GM23248 (cell line): ENCODE results near the gene TMCC1. TPM values are rescaled to one million over a fixed set of nuclear protein-coding genes. Genes with fewer than 3 reads are reported as not detected.

ENCODE experiments used
- DNase-seq: peaks from one replicate; pipeline ENCODE4 v3.0.0-alpha.2; 2015
- H2AFZ ChIP-seq: fragments of 200-600 bp; sonication (generic); 2 replicates; pipeline ENCODE4 v1.6.1; 2016; ENCODE audit warnings: antibody characterized with exemption
- H3F3A ChIP-seq: fragments of 200-600 bp; sonication (generic); 2 replicates; pipeline ENCODE4 v1.6.1; 2016; ENCODE audit warnings: mild to moderate bottlenecking, antibody characterized with exemption, mixed run types; ENCODE audit not compliant: insufficient read depth
- H3K27ac ChIP-seq: fragments of 200-600 bp; sonication (generic); 2 replicates; pipeline ENCODE4 v1.5.1; 2016; ENCODE audit warnings: mild to moderate bottlenecking
- H3K27me3 ChIP-seq: fragments of 200-600 bp; sonication (generic); replicated peaks from 2 replicates; pipeline ENCODE4 v1.6.1; 2016; ENCODE audit warnings: mild to moderate bottlenecking; ENCODE audit not compliant: insufficient read depth
- H3K36me3 ChIP-seq: fragments of 200-600 bp; sonication (generic); 2 replicates; pipeline ENCODE4 v1.6.1; 2016; ENCODE audit warnings: low read depth, mild to moderate bottlenecking
- H3K4me1 ChIP-seq: fragments of 200-600 bp; sonication (generic); 2 replicates; pipeline ENCODE4 v1.6.1; 2016; ENCODE audit warnings: mild to moderate bottlenecking; ENCODE audit not compliant: insufficient read depth
- H3K4me2 ChIP-seq: fragments of 200-600 bp; sonication (generic); one replicate; pipeline ENCODE4 v1.6.1; 2016; ENCODE audit warnings: mild to moderate bottlenecking; ENCODE audit not compliant: unreplicated experiment
- H3K4me3 ChIP-seq: fragments of 200-600 bp; sonication (generic); 2 replicates; pipeline ENCODE4 v1.5.1; 2016; ENCODE audit warnings: mild to moderate bottlenecking
- H3K79me2 ChIP-seq: fragments of 200-600 bp; sonication (generic); 2 replicates; pipeline ENCODE4 v1.6.1; 2016; ENCODE audit warnings: mild to moderate bottlenecking; ENCODE audit not compliant: insufficient read depth
- H3K9ac ChIP-seq: fragments of 200-600 bp; sonication (generic); 2 replicates; pipeline ENCODE4 v1.6.1; 2016; ENCODE audit warnings: mild to moderate bottlenecking
- H3K9me2 ChIP-seq: fragments of 200-600 bp; sonication (generic); 2 replicates; pipeline ENCODE4 v1.6.1; 2016; ENCODE audit warnings: mixed run types, mild to moderate bottlenecking, moderate library complexity; ENCODE audit not compliant: insufficient read depth
- H3K9me3 ChIP-seq: fragments of 200-600 bp; sonication (generic); one replicate; pipeline ENCODE4 v1.6.1; 2017; ENCODE audit warnings: low read depth
- H4K20me1 ChIP-seq: fragments of 200-600 bp; sonication (generic); 2 replicates; pipeline ENCODE4 v1.6.0; 2016; ENCODE audit not compliant: insufficient read depth
- EZH2 ChIP-seq: fragments of 200-600 bp; sonication (generic); IDR thresholded peaks from 2 replicates; pipeline ENCODE4 v1.6.1; 2018; ENCODE audit warnings: antibody characterized with exemption, mild to moderate bottlenecking; ENCODE audit not compliant: insufficient read depth, poor library complexity, severe bottlenecking
- EZH2phosphoT487 ChIP-seq: fragments of 200-600 bp; sonication (generic); IDR thresholded peaks from 2 replicates; pipeline ENCODE4 v1.6.1; 2018; ENCODE audit warnings: antibody characterized with exemption, moderate library complexity, mild to moderate bottlenecking, low read depth; ENCODE audit not compliant: insufficient read depth
- WGBS, 2 experiments: methylation state at CpG; one replicate each; pipeline ENCODE4 v1.1.6; 2015 to 2017; ENCODE audit warnings: low lambda C conversion rate in 2 of 2, low coverage in 1 of 2; ENCODE audit errors: missing lambda C conversion rate in 2 of 2; 5-methylcytosine and 5-hydroxymethylcytosine counted together
- in situ Hi-C: fragments of 300-500 bp; cut with MboI; formaldehyde crosslinking; loops from 2 replicates; pipeline ENCODE4 v1.15.0; 2020
- polyA plus RNA-seq: library from polyadenylated mRNA; unstranded; fragments of >200 nt; fragmentation: Nextera tagmentation; extraction: Ambion mirVana; gene quantifications from 2 replicates; pipeline ENCODE4 v1.2.1, GENCODE V29; 2016
- total RNA-seq: library from RNA; depleted of rRNA; stranded (reverse); fragments of >200 nt; shearing (Covaris generic); gene quantifications from 2 replicates; pipeline ENCODE4 v1.2.3, GENCODE V29; 2014

The TMCC1 gene
- total and polyA plus RNA-seq, 2 experiments from 2014 or later, result 4.0 to 11.1 TPM

DNA sequence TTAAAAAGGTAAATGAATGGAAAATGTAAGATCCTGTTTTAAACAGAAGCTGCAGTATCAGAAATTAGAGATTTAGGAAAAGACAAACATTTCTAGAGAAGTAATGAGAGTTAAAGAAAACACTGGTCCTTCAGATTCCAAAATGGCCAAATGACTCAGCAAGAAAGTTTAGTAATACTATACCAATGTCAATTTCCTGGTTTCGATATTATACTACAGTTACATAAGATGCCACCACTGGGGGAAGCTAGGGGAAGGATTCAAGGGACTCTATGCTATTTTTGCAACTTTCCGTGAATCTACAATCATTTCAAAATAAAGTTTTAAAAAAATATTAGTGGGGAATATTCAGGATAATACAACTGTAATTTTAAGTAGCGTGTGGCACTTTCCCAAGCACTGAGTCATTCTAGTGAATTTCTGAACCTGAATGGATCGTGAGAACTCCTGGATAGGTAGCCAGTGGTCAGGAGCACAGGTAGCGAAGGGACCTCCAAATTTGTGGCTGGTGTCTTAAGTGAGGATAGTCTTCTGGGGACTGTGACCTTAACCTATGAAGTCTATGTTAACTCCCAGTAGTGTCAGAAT is 37.6 kb downstream of the TMCC1 start:
- Histone ChIP-seq H3K79me2 (peaks cover 74% of the 10 kb centered on the region), H3K9me3 (no peaks in the 10 kb centered on the region), H3K36me3 (0 out of 2 replicates have a peak, but pooled peaks cover 4% of the 10 kb centered on the region), H3K27ac (peak overlapping the region; percentile 84), H3K4me2 (peak overlapping the region; percentile 75), H3K4me3 (no peak overlapping the region), H3K27me3 (no peaks in the 10 kb centered on the region), H4K20me1 (no peaks in the 10 kb centered on the region), H3K9me2 (no peaks in the 10 kb centered on the region; the same call in 1 of the 2 replicates), H3K9ac (peak overlapping the region; percentile 47), H3K4me1 (peaks cover 19% of the 10 kb centered on the region), H2AFZ (no peak overlapping the region), H3F3A (peaks cover 24% of the 10 kb centered on the region)
- TF ChIP-seq EZH2 (no peak), EZH2phosphoT487 (no peak)
- WGBS, 2 experiments, result 68% methylated on average over 5 of the region's 5 CpGs
- DNase-seq, result peak; percentile 81
- in situ Hi-C loops, result no loop called here

DNA sequence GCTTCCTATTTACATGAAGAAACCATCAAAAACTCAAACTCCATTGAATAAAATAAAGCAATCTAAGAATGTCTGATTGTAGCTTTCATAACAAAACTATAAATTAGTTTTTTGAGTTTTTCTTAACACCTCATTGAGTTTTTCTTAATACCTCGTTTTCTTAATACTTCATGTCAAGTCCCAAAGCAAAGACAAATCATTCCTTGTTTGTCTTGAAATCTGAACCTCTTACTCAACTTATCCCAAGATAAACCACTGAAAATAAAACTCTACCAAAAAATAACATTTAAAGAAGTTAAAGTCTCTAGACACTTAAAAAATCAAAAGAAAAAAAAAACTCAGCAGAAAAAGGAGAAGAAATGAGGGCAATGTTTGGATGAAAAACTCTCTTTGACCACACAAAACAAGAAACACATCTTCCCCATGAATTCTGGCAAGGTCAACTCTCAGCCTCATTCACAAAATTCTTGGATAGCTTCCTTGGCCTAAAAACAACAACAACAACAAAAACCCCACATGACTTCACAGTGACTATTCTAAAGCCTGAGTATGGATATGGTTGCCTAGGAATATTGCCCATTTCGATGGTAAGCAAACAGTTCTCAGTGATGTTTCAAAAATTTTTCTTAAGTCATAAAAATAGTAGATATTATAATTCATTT is 38.2 kb downstream of the TMCC1 start:
- peak overlapping the region; percentile 75 for H3K4me2 ChIP-seq
- H3K9me3 ChIP-seq, result no peaks in the 10 kb centered on the region
- H3F3A ChIP-seq, result peaks cover 24% of the 10 kb centered on the region
- 0 out of 2 replicates have a peak, but pooled peaks cover 4% of the 10 kb centered on the region for H3K36me3 ChIP-seq
- H2AFZ ChIP-seq, result no peak overlapping the region
- H3K9ac ChIP-seq, result peak overlapping the region; percentile 47
- H3K79me2 ChIP-seq, result peaks cover 73% of the 10 kb centered on the region
- WGBS, 2 experiments, result 25 to 36% methylated on average over 2 of the region's 2 CpGs
- H3K9me2 ChIP-seq, result no peaks in the 10 kb centered on the region; the same call in 1 of the 2 replicates
- 0 out of 2 replicates have a peak overlapping the region, but pooled peaks have one; percentile 20 for H3K4me3 ChIP-seq
- TF ChIP-seq EZH2phosphoT487, result no peak
- no peak for TF ChIP-seq EZH2
- DNase-seq, result peak; percentile 77
- no peaks in the 10 kb centered on the region for H4K20me1 ChIP-seq
- H3K27ac ChIP-seq, result peak overlapping the region; percentile 84
- H3K4me1 ChIP-seq, result peaks cover 19% of the 10 kb centered on the region
- H3K27me3 ChIP-seq, result no peaks in the 10 kb centered on the region
- in situ Hi-C loops, result no loop called here

DNA sequence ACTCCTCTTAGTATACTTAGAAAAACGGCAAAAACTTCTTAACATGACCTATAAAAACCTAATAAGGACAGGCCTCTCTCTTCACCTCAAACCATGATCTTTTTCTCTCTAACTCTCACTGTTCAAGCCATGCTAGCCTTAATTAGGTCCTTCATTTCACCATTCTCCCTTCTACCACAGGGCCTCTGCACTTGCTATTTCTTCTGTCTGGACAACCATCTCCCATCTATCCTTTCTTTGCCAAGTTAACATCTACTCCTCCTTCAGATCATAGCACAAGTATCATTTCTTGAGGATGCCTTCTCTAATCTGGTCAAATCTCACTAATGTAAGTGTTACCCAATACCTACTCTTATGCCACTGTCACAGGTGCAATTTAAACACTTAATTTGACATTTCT is 39.1 kb downstream of the TMCC1 start:
- Histone ChIP-seq H3K79me2 (peaks cover 70% of the 10 kb centered on the region), H4K20me1 (no peaks in the 10 kb centered on the region; the same call in 1 of the 2 replicates), H3K9ac (no peak overlapping the region), H3K36me3 (0 out of 2 replicates have a peak, but pooled peaks cover 4% of the 10 kb centered on the region), H3K9me2 (no peaks in the 10 kb centered on the region; the same call in 1 of the 2 replicates), H3K4me2 (no peak overlapping the region), H2AFZ (no peak overlapping the region), H3K9me3 (no peaks in the 10 kb centered on the region), H3K27me3 (no peaks in the 10 kb centered on the region), H3F3A (peaks cover 24% of the 10 kb centered on the region), H3K4me1 (peaks cover 19% of the 10 kb centered on the region), H3K4me3 (no peak overlapping the region), H3K27ac (no peak overlapping the region)
- no peak for TF ChIP-seq EZH2phosphoT487
- 97 to 100% methylated on average over 1 of the region's 1 CpG for WGBS, 2 experiments
- no peak for DNase-seq
- in situ Hi-C loops, result no loop called here

GRCh38 chr3:129845956-129846355 is 47.6 kb downstream of the TMCC1 start:
- Histone ChIP-seq H3F3A (peaks cover 7% of the 10 kb centered on the region; the same call in 1 of the 2 replicates), H3K4me2 (no peak overlapping the region), H3K27me3 (no peaks in the 10 kb centered on the region), H3K4me3 (no peak overlapping the region), H4K20me1 (no peaks in the 10 kb centered on the region; the same call in 1 of the 2 replicates), H3K9ac (no peak overlapping the region), H3K9me3 (no peaks in the 10 kb centered on the region), H3K4me1 (0 out of 2 replicates have a peak, but pooled peaks cover 8% of the 10 kb centered on the region), H3K27ac (no peak overlapping the region), H3K36me3 (0 out of 2 replicates have a peak, but pooled peaks cover 3% of the 10 kb centered on the region), H3K9me2 (no peaks in the 10 kb centered on the region), H3K79me2 (peaks cover 47% of the 10 kb centered on the region), H2AFZ (no peak overlapping the region)
- WGBS, 2 experiments, result 69 to 75% methylated on average over 2 of the region's 2 CpGs
- in situ Hi-C loops, result no loop called here
- DNase-seq, result peak; percentile 21
- TF ChIP-seq EZH2, result no peak
